ENCODE results near the gene ERVK3-1. TPM values are rescaled to one million over a fixed set of nuclear protein-coding genes. Genes with fewer than 3 reads are reported as not detected.
"Not testable (repeated sequence)": the region's sequence is repeated elsewhere in the genome, so short reads cannot be mapped to it uniquely, and the experiment has no call there.

Gene ERVK3-1
- total RNA-seq, 1 donor from 2014 or later = 37.8 TPM

DNA sequence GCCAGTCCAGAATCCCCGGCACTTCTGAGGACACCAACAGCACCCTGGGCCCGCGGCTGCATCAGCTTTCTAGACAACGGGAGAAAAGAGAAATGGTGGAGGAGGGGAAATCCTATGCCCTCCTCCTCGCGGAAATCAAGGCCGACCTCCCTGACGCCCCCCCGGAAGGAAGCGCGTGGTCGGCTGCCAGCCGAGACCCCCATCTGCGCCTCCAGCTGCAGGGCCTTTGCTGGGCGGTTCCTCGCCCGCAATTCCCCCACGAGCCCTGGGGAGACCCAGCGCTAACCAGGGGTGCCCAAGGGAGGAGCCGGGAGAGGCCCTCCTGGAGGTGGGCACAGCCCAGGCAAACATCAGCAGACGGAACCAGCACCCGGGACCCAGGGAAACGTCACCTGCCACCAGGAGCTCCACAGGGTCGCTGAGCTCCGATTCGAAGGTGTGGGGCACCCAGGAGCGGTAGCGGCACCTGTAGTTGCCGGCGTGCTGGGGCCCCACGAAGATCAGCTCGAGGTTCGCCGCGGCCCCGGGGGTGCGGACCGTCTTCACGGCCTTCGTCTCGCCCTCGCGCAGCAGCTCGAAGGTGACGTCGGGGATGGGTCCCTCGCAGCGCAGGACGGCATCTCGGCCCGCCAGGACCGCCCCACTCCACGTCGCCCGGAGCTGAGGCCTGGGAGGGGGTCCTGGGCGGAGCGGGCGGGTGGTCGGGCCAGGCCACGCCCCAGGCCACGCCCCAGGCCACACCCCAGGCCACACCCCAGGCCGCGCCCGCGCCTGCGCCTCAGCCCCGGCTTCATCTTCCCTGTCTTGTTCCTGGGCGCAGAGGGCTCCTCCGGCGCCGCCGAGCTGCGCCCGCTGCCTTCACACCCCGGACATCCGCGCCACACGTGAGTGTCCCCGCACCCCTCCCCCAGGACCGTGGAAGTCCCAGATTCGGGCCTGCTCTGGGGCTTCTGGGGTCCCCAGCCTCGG lies 42.1 kb downstream of the ERVK3-1 start:
- DNase-seq = peak; percentile 63

DNA sequence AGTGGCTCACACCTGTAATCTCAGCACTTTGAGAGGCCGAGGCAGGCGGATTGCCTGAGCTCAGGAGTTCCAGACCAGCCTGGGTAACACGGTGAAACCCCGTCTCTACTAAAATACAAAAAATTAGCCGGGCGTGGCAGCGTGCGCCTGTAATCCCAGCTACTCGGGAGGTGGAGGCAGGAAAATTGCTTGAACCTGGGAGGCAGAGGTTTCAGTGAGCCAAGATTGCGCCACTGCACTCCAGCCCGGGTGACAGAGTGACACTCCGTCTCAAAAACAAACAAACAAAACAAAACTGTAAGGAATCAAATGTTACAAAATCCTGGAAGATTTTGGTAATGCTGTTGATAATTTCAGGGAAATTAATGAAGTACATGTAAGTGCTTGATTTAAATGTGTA lies 42.9 kb downstream of the ERVK3-1 start:
- DNase-seq = not testable (repeated sequence)

DNA sequence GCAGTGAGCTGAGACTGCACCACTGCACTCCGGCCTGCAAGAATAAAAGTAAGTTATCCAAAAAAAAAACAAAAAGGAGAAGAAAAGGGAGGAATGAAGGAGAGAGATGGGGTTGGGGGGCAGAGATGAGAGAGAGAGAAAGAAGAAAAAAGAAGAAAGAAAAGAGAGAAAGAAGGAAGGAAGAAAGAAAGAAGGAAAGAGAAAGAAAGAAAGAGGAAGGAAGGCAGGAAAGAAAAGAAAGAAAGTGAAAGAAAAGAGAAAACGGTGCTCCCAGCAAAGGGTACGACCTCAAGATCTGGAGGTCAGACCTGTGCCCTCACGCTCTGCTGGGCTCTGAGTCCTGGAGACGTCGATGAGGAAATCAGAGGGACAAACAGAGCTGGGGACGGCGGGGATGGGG lies 44.4 kb downstream of the ERVK3-1 start:
- no peak for DNase-seq

DNA sequence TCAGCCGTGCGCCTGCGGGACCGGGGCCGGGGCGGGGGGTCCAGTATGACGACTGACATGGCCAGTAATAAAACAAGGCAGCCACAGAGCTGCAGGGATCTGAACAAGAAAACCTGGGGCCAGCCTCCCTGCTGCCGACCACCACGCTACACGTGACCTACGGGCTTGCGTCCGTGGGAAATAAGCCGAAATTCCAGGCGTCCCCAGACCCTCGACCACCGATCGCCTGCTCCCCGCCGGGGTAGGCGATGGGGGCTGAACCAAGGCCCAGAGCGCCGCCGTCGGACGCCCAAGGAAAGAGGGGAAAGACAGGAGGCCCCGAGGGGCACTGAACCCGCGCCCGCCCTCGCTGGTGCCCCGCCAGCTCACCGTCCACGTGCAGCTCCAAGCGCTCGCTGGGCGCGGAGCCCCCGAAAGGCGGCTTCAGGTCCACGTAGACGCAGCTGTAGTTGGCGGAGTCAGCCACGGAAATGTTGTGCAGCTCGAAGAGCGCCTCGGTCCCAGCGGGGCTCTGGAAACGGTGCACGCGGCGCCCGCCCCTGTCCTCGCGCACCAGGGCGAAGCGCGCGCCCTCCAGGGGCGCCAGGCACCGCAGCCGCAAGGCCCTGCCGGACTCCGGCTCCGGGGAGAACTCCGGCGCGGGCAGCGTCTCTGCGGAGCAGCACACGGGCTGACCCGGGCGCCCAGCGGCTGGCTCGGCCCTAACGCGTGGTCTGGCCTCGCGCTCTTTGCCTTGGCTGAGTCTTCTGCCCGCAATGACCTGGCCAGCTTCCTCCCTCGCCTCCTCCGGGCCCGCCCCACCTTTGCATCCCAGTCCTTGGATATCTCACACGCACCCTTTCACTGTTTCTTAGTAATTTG lies 45.1 kb downstream of the ERVK3-1 start:
- DNase-seq = no peak

DNA sequence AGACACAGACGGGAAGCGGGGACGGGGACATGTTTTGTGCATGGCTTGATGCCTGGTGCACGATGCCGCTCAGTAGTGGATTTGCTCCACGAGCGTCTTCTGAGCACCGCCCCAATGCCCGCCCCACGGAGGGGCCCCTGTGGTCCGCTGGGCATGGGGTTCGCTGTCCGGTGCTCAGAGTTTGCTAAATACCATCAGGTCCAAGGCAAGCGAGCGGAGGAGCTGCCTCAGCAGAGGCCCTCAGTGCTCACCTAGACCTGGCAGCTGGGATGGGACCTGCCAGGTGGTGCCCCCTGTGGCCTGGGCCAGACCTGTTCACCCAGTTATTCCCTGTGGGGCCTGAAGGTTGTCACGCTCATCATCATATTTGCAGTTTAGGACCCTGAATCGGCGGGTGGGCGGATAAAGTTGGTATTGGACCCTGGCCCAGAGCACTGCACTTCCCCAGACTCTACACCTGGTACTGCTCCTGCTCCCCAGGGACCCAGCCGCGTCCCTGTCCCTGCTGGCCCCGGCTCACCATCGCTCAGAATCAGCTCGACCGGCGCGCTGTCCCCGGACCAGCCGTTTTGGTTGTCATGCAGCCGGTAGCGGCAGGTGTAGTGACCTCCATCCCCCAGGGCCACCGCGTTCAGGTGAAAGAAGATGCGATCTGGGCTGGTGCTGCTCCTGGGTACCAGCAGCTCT lies 45.8 kb downstream of the ERVK3-1 start:
- DNase-seq = no peak

DNA sequence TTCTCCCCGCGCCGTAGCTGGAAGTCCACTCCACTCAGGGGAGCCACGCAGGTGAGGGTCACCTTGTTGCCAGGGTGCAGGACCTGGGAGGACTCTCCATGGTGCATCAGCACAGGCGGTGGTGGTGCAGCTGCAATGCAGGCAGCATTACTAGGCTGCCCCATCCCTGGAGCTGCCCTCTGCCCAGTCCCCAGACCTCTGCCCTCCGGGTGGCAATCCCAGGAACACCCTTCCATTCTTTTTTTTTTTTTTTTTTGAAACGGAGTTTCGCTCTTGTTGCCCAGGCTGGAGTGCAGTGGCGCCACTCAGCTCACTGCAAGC lies 46.3 kb downstream of the ERVK3-1 start:
- DNase-seq = no peak

DNA sequence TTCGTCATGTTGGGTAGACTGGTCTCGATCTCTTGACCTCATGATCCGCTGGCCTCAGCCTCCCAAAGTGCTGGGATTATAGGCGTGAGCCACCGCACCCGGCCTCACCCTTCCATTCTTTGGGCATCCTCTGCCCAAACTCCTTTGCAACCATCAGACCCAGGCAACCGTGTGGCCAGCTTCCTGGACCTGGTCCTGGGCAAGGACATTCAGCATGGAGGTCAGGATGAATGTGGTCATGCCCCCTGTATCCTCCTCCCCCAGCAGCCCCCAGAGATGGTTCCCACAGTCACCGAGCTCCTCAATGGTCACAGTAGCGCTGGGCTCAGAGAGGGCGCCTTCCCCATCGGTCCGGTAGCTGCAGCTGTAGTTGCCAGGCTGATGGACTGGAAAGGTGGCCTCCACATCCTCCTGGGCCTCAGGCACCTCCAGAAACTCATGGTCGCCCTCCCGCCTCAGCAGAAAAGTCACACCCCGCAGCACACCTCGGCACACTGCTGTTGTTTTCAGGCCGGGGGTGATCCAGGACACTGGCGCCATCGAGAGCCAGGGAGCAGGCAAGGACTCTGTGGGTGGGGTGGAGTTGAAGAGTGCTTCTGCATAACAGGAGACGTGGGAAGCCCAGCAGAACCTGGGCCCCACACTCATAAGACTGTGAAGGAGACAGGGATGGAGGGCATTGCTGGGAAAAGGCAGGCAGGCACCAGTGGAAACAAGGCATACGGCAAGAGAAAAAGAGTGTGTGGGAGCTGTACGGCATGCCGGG lies 47.0 kb downstream of the ERVK3-1 start:
- no peak for DNase-seq

DNA sequence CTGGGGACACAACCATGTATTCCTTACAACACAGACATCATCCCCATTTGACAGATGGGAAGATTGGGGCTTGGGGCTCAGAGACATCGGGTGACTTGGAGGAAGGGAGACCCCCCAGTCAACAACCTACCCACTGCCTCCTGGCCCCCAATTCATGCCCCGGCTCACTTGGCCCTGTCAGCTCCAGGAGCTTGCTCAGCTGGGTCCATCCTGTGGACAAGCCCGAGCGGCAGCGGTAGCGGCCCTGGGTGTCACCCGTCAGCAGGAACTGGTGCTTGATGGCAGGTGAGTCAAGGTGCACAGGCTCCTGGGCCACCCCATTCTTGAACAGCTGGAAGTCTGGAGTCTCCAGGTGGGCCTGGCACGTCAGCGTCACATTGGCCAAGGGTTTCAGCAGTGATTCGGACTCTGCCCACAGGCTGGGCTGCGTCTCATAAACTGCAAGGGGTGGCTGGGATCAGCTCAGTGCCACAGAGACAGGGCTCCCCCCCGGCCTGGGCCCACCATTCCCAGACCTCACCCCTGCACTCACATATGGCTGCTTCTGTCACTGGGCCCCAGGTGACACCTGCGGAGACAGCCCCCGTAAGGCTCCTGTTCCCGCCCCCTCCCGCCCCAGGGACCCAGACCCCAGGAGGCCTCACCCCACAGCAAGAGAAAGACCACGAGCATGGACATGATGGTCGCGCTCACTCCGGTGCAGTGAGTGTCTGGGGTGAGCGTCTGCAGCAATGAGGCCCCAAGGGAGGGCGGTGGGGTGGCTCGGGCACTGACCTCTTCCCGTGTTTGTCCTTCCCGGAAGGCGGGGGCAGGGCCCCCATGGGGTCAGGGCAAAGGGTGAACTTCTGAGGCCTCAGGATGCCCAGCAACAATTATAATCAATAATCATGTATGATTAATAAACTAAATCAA lies 47.8 kb downstream of the ERVK3-1 start, which contains the start of gene A1BG:
A1BG (minus strand) TSS at position 733 of the 912 bp plus-strand sequence; CDS start at position 678, 55 bp downstream.
- DNase-seq = no peak

DNA sequence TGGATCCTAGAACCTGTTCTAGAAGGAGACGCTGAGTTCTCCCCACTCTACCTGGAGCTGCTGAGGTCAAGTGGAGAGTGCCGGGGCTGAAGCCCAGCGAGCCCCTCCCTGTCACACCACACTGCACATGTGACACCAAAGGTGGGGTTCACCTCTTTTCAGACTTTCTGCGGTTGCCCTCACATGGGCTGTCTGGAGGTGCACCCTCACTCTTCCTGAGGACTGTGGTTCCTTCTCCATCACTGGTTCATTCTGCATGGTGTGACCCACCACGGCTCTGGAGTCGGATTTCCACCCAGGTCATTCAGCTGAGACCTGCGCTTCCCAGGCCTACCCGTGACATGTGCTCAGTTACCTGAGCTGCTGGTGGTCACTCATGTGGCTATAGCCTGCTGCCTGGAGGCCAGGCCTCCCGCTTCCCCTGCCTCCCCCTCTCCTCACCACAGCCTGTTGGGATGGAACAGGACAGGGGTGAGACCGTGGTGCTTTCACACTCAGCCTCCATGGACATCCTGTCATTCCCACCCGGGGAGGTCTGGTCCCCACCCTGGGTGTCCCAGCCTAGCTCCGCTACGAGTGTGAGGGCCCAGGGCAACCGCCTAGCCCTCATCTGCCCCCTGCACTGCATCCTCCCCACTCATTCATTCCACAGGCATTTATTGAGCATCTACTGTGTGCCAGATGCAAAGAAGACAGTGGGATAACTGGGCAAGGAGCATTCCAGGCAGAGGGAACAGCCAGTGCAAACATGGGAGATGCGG lies 48.7 kb downstream of the ERVK3-1 start:
- DNase-seq = no peak

DNA sequence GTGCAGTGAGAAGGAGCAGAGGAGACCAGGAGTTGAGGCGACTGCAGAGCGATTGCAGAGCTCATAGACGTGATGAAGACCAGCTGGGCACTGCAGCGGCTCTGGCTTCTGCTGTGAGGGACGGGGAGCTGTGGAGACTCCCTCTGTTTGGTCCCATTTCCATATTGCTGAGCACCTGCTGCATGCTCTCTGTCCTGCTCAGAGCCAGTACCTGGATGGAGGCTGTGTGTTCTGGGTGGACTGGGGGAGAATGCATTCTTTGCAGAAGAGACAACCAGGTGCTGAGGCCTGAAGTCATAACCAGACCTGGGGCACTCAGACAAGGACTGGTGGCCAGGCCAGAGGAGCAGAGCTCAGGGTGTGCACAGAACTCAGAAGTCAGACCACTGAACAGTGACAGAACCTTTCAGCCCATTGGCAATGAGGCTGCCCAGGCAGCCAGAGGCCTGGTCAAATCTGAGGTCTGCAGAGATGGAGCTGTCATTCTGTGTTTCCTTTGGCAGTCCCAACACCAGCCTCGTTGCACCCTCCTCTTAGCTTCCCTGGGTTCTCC lies 49.4 kb downstream of the ERVK3-1 start:
- no peak for DNase-seq

DNA sequence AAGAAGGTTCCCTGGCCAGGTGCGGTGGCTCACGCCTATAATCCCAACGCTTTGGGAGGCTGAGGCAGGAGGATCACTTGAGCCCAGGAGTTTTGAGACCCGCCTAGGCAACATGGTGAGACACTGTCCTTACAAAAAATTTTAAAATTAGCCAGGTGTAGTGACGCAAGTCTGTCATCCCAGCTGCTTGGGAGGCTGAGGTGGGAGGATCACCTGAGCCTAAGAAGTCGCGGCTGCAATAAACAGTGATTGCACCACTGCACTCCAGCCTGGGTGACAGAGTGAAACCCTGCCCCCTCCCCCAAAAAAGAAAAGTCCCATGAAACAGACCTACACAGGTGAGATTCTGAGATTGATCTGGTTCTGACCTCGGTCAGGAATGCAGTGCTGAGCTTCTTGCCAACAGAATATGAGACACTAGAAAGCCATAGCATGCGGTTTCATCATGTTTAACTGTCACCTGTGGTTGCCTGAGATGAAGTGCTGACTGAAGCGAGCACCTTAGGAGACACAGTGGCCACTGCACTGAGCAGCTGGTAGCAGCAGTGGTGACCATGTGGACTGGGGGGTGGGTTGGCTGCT lies 50.1 kb downstream of the ERVK3-1 start:
- no peak for DNase-seq

DNA sequence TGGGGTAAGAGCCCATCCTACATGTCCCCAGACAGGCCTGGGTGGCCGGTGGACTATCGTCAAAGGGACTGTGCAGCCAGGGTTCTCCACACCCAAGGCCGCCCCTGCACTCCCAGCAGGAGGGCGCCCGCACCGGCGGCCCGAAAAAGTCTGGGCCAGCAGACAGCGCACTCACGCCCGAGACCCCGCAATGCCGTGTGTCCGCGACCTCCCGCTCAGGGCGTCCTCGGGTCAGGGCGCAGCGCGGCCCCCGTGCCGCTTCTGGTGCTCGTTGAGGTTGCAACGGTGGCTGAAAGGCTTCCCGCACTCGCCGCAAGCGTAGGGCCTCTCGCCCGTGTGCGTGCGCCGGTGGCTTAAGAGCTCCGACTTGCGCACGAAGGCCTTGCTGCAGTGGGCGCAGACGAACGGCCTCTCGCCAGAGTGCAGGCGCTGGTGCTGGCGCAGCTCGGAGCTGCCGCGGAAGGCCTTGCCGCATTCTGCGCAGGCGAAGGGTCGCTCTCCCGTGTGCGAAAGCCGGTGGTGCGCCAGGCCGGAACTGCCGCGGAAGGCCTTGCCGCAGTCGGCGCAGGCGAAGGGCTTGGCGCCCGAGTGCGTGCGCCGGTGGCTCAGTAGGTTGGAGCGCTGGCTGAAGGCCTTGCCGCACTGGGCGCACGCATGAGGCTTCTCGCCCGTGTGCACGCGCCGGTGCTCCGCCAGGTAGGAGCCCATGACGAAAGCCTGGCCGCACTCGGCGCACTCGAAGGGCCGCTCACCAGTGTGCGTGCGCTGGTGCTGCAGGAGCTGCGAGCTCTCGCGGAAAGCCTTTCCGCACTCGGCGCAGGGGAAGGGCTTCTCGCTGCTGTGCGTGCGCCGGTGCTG lies 51.0 kb downstream of the ERVK3-1 start:
- peak; percentile 51 for DNase-seq

DNA sequence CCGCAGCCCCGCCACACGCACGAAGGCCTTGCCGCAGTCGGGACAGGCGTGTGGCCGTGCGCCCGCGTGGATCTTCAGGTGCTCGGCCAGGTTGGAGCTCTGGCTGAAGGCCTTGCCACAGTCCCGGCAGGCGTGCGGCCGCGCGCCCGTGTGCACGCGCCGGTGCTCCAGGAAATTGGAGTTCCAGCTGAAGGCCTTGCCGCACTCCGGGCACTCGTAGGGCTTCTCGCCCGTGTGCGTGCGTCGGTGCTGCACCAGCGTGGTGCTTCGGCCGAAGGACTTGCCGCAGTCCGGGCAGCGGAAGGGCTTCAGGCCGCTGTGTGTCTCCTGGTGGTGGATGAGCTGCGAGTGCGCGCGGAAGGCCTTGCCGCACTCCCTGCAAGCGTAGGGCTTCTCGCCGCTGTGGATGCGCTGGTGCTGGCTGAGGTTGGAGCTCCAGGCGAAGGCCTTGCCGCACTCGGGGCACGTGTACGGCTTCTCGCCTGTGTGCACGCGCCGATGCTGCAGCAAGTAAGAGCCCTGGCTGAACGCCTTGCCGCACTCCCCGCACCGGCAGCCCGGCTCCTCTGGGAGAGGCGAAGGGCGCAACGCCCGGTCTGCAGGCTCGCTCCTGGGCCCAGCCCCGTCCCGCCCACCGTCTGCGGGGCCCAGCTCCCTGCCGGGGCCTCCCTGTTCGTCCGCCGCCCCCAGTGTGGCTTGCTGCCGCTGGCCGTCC lies 51.7 kb downstream of the ERVK3-1 start:
- peak; percentile 46 for DNase-seq

DNA sequence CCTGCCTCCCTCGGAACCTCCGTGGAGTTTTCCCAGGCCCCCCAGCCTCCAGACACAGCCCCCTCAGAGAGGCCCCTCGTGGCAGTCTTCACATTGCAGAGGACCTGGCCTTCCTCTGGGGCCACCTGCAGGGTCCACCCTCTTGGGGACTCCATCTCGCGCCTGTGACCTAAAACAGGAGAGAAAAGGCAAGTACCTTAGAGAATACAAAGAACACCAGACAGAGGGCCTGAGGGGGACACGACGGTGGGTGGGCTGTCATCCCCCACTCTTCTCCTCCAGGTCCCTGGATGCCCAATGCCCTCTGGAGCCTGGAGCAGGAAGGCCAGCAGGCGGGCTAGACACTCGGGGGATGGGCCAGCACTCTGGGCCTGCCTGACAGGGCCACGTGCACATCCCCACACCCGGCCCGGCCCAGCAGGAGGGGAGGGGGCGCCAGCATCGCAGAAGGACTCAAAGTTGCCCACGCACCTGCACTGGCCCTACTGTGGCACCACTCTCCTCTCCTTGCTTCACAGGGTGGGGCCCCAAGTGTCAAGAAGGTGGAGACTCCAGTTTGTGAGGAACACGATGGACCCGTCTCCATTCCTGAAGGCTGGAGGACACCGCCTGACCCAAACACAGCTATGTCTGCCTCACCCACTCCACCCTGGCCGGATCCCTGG lies 52.4 kb downstream of the ERVK3-1 start:
- no peak for DNase-seq

DNA sequence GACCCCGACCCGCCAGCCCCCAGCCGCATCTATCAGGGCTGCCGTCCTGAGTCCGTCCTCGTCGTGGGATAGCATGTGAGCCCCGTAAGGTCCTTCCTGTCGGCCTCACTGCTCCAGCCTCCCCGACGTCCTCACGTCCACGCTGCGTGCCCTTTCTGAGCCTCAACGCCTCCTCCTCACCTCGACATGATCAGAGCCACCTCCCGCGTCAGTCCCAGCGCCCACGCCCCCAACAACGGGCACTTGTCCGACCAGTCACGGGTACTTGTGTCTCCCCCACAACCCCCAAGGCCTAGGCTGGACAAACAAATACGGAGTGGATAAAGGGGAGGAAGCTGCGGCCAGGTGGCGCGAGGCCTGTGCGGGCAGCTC lies 56.7 kb downstream of the ERVK3-1 start:
- DNase-seq = no peak

DNA sequence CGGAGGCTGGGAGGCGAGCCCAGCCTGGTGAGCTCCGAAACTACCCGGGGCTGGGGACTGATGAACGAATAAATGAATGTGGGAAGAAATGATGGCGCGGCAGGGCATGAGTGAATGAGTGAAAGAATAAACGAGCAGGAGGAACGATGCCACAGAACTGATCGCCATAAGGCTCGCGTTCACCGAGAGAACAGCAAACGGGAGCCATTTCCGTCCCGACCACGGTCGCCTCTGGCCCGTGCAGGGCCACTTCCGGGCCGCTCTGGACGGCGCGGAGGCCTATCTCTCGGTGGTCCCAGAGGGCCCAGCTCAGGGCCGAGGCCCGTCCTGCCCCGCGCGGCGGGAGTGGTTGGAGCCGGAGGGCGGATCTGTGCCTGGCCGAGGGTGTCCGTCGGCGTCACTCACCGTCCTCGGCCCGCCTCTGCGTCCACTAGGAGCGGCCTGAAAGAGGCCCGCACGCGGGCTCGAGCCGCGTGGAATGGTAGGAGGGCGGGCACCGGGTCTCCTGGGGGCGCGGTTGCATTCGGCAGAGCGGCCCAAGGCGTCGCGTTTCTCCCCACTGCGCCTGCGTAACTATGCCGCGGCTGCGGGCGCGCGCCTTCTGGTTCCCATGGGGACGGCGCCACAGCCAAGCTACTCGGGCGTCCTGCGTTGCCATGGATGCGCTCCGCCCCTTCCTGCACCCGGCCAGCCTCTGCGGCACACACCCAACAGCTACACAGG lies 57.3 kb downstream of the ERVK3-1 start, which contains the start of gene ZNF497:
ZNF497 (minus strand) TSS at position 480 of the 723 bp plus-strand sequence. CDS start 5,116 bp downstream, outside the sequence.
- DNase-seq = peak; percentile 98

All from tongue (tissue), 2 donors.